ENCODE measurements around the gene ZMYM4. TPM values are rescaled to one million over a fixed set of nuclear protein-coding genes. Genes with fewer than 3 reads are reported as not detected.

The ZMYM4 gene
- polyA plus RNA-seq, 1 of the 3 experiments (the other 2 are of a cell fraction): 12.2 TPM

- DNase-seq: no peak
- 87% methylated on average over 1 of the region's 1 CpG for WGBS (ENCODE audit: low lambda C conversion rate)
- TF ChIP-seq REST (IDR thresholded peaks at IDR 0.05; ENCODE audit: low read depth, low read length) (no peak), PBX3 (IDR thresholded peaks at IDR 0.05) (no peak), MEF2A (IDR thresholded peaks at IDR 0.05; ENCODE audit: borderline replicate concordance, low read depth) (no peak), FOXJ3 (CRISPR knock-in tag; IDR thresholded peaks at IDR 0.05) (no peak), TCF12 (IDR thresholded peaks at IDR 0.05) (no peak), TEAD4 (IDR thresholded peaks at IDR 0.05; ENCODE audit: borderline replicate concordance, insufficient read depth) (no peak), MAX (IDR thresholded peaks at IDR 0.05; ENCODE audit: low read depth) (no peak), USF2 (IDR thresholded peaks at IDR 0.05; ENCODE audit: borderline replicate concordance, low read depth, low read length) (no peak), MXI1 (IDR thresholded peaks at IDR 0.05; ENCODE audit: low read depth, low read length) (no peak), FOSL2 (IDR thresholded peaks at IDR 0.05; ENCODE audit: borderline replicate concordance, low read depth) (no peak), IRF3 (IDR thresholded peaks at IDR 0.05; ENCODE audit: low read depth, low read length) (no peak), RXRA (IDR thresholded peaks at IDR 0.05; ENCODE audit: borderline replicate concordance, low read depth) (no peak), ZBTB33 (IDR thresholded peaks at IDR 0.05; ENCODE audit: borderline replicate concordance, low read depth) (no peak), RAD21 (IDR thresholded peaks at IDR 0.05; ENCODE audit: low read length) (no peak), SIN3A (IDR thresholded peaks at IDR 0.05; ENCODE audit: borderline replicate concordance, low read depth, low read length) (no peak), NRF1 (IDR thresholded peaks at IDR 0.05; ENCODE audit: low read depth, low read length) (no peak), YY1 (IDR thresholded peaks at IDR 0.05; ENCODE audit: low read depth) (no peak), EZH2phosphoT487 (IDR thresholded peaks at IDR 0.05; ENCODE audit: borderline replicate concordance, low read depth) (no peak)
- Histone ChIP-seq H3F3A (replicated peaks; ENCODE audit: insufficient read depth) (no peaks in the 10 kb centered on the region), H3K79me2 (ENCODE audit: insufficient read depth) (peaks cover 97% of the 10 kb centered on the region), H3K4me2 (no peak overlapping the region), H3K27me3 (ENCODE audit: insufficient read depth) (no peaks in the 10 kb centered on the region), H3K9me2 (no peaks in the 10 kb centered on the region), H4K20me1 (ENCODE audit: insufficient read depth) (no peaks in the 10 kb centered on the region; the same call in 1 of the 2 replicates), H3K4me3 (ENCODE audit: low read depth in 2 of 2, low read length in 1 of 2) (no peak overlapping the region), H3K9ac (no peak overlapping the region), H3K27ac (ENCODE audit: low read depth in 2 of 2, low read length in 1 of 2) (no peak overlapping the region), H3K9me3 (no peaks in the 10 kb centered on the region), H2AFZ (ENCODE audit: low read depth) (no peak overlapping the region), H3K4me1 (ENCODE audit: control insufficient read depth in 1 of 2, insufficient read depth in 2 of 2, low read depth in 1 of 2, low read length in 1 of 2) (no peaks in the 10 kb centered on the region), H3K36me3 (replicated peaks in 1 of 2; ENCODE audit: control insufficient read depth in 1 of 2, insufficient read depth in 2 of 2, low read length in 1 of 2) (peaks cover 3 to 27% of the 10 kb centered on the region in 2 experiments)
- CTCF ChIA-PET: interaction anchor here (0.6 kb wide), 1 partner anchor 82 kb away, joined by 3 read pairs; no protein-coding TSS in a partner anchor
- POLR2A ChIA-PET: no interaction called here
Measured at GRCh38 chr1:35279555-35279904, 11.0 kb downstream of the ZMYM4 start.
